Hepatocyte (in vitro differentiated cells): ENCODE measurements around the gene NOB1. TPM values are rescaled to one million over a fixed set of nuclear protein-coding genes. Genes with fewer than 3 reads are reported as not detected.
"Not testable (repeated sequence)": the region's sequence is repeated elsewhere in the genome, so short reads cannot be mapped to it uniquely, and the experiment has no call there.

Source experiments
- DNase-seq: peaks from one replicate; pipeline ENCODE4 v3.0.0-alpha.2; 2016; ENCODE audit warnings: low spot score
- H2AFZ ChIP-seq: fragments of 200-600 bp; sonication (generic); 2 replicates; pipeline ENCODE4 v1.6.0; 2016; ENCODE audit warnings: antibody characterized with exemption, mild to moderate bottlenecking
- H3K27ac ChIP-seq: fragments of 200-600 bp; sonication (generic); 2 replicates; pipeline ENCODE4 v1.5.1; 2016; ENCODE audit warnings: mild to moderate bottlenecking
- H3K27me3 ChIP-seq: fragments of 200-600 bp; sonication (generic); 2 replicates; pipeline ENCODE4 v1.6.1; 2016
- H3K36me3 ChIP-seq: fragments of 200-600 bp; sonication (generic); replicated peaks from 2 replicates; pipeline ENCODE4 v1.5.1; 2016; ENCODE audit warnings: low read depth; ENCODE audit not compliant: insufficient read depth
- H3K4me1 ChIP-seq: fragments of 200-600 bp; sonication (generic); 2 replicates; pipeline ENCODE4 v1.5.1; 2016; ENCODE audit warnings: mild to moderate bottlenecking, moderate library complexity; ENCODE audit not compliant: insufficient read depth
- H3K4me2 ChIP-seq: fragments of 200-600 bp; sonication (generic); 2 replicates; pipeline ENCODE4 v1.6.0; 2016
- H3K4me3 ChIP-seq: fragments of 200-600 bp; sonication (generic); 2 replicates; pipeline ENCODE4 v1.5.1; 2016; ENCODE audit warnings: mild to moderate bottlenecking
- H3K79me2 ChIP-seq: fragments of 200-600 bp; sonication (generic); 2 replicates; pipeline ENCODE4 v1.6.0; 2017; ENCODE audit warnings: mild to moderate bottlenecking
- H3K9me2 ChIP-seq: fragments of 200-600 bp; sonication (generic); replicated peaks from 2 replicates; pipeline ENCODE4 v1.6.0; 2017; ENCODE audit warnings: mild to moderate bottlenecking; ENCODE audit not compliant: insufficient read depth
- H3K9me3 ChIP-seq: fragments of 200-600 bp; sonication (generic); 2 replicates; pipeline ENCODE4 v1.5.1; 2016; ENCODE audit warnings: low read depth, mild to moderate bottlenecking
- H4K20me1 ChIP-seq: fragments of 200-600 bp; sonication (generic); 2 replicates; pipeline ENCODE4 v1.6.0; 2016; ENCODE audit warnings: mild to moderate bottlenecking; ENCODE audit not compliant: insufficient read depth, poor library complexity, severe bottlenecking
- CTCF ChIP-seq: fragments of 200-600 bp; sonication (generic); IDR thresholded peaks from 2 replicates; pipeline ENCODE4 v1.5.1; 2016; ENCODE audit warnings: antibody characterized with exemption, mild to moderate bottlenecking; ENCODE audit not compliant: poor library complexity
- EZH2 ChIP-seq: fragments of 200-600 bp; sonication (generic); IDR thresholded peaks from 2 replicates; pipeline ENCODE4 v1.6.1; 2016; ENCODE audit warnings: antibody characterized with exemption, mild to moderate bottlenecking, borderline replicate concordance
- EZH2phosphoT487 ChIP-seq: fragments of 200-600 bp; sonication (generic); IDR thresholded peaks from one replicate; pipeline ENCODE4 v1.6.1; 2018; ENCODE audit warnings: antibody characterized with exemption, mild to moderate bottlenecking, low read depth, moderate library complexity; ENCODE audit not compliant: unreplicated experiment, severe bottlenecking
- WGBS: methylation state at CpG from one replicate; pipeline ENCODE4 v1.1.6; 2016; ENCODE audit warnings: low lambda C conversion rate; ENCODE audit errors: missing lambda C conversion rate; 5-methylcytosine and 5-hydroxymethylcytosine counted together
- polyA plus RNA-seq: library from polyadenylated mRNA; unstranded; fragments of >200 nt; fragmentation: Nextera tagmentation; extraction: Ambion mirVana; gene quantifications from 2 replicates; pipeline ENCODE4 v1.2.1, GENCODE V29; 2016
- total RNA-seq: library from RNA; depleted of rRNA; stranded (reverse); fragments of >200 nt; gene quantifications from 2 replicates; pipeline ENCODE4 v1.2.3, GENCODE V29; 2014

Gene NOB1
- total and polyA plus RNA-seq, 2 experiments from 2014 or later = 23.9 to 25.1 TPM

GRCh38 chr16:69798466-69798865 lies 43.7 kb upstream of the NOB1 start:
- Histone ChIP-seq H3K79me2 (no peaks in the 10 kb centered on the region), H3K36me3 (no peaks in the 10 kb centered on the region), H3K27me3 (no peaks in the 10 kb centered on the region), H3K4me2 (no peak overlapping the region), H3K4me3 (no peak overlapping the region), H4K20me1 (no peaks in the 10 kb centered on the region), H2AFZ (no peak overlapping the region), H3K9me3 (no peaks in the 10 kb centered on the region), H3K27ac (peak overlapping the region; percentile 91), H3K4me1 (peaks cover 4% of the 10 kb centered on the region), H3K9me2 (no peaks in the 10 kb centered on the region)
- TF ChIP-seq CTCF = peak; percentile 44
- no peak for TF ChIP-seq EZH2
- DNase-seq = peak; percentile 14
- 68% methylated on average over 8 of the region's 8 CpGs for WGBS

- Histone ChIP-seq H3K9me3 (no peaks in the 10 kb centered on the region), H3K4me1 (peaks cover 4% of the 10 kb centered on the region)
- 45% methylated on average over 19 of the region's 19 CpGs for WGBS
These were observed 41.8 kb upstream of the NOB1 start for GRCh38 chr16:69796285-69797118.

GRCh38 chr16:69794486-69794885 lies 39.8 kb upstream of the NOB1 start:
- DNase-seq = no peak
- Histone ChIP-seq H4K20me1 (no peaks in the 10 kb centered on the region), H3K27ac (no peak overlapping the region), H3K79me2 (no peaks in the 10 kb centered on the region), H3K4me3 (no peak overlapping the region), H3K9me3 (no peaks in the 10 kb centered on the region), H3K4me2 (no peak overlapping the region), H2AFZ (no peak overlapping the region), H3K9me2 (no peaks in the 10 kb centered on the region), H3K36me3 (no peaks in the 10 kb centered on the region), H3K27me3 (no peaks in the 10 kb centered on the region), H3K4me1 (peaks cover 4% of the 10 kb centered on the region)
- WGBS = 96% methylated on average over 2 of the region's 2 CpGs
- TF ChIP-seq EZH2phosphoT487 (no peak), EZH2 (no peak), CTCF (no peak)

More at GRCh38 chr16:69796285-69797118, 41.8 kb upstream of the NOB1 start:
- H3K79me2 ChIP-seq = no peaks in the 10 kb centered on the region
- no peaks in the 10 kb centered on the region for H4K20me1 ChIP-seq
- TF ChIP-seq EZH2 (no peak), CTCF (peak; percentile 85)
- H3K4me3 ChIP-seq = no peak overlapping the region
- no peak overlapping the region for H3K4me2 ChIP-seq
- no peak overlapping the region for H3K27ac ChIP-seq
- H3K27me3 ChIP-seq = no peaks in the 10 kb centered on the region
- DNase-seq = peak; percentile 82
- no peaks in the 10 kb centered on the region for H3K9me2 ChIP-seq
- H3K36me3 ChIP-seq = no peaks in the 10 kb centered on the region
- H2AFZ ChIP-seq = no peak overlapping the region

- Histone ChIP-seq H3K27me3 (no peaks in the 10 kb centered on the region), H3K9me2 (no peaks in the 10 kb centered on the region), H3K4me1 (no peaks in the 10 kb centered on the region), H3K27ac (no peak overlapping the region), H3K79me2 (no peaks in the 10 kb centered on the region), H3K36me3 (no peaks in the 10 kb centered on the region), H3K4me2 (no peak overlapping the region), H2AFZ (no peak overlapping the region), H3K4me3 (no peak overlapping the region), H4K20me1 (no peaks in the 10 kb centered on the region), H3K9me3 (no peaks in the 10 kb centered on the region)
- DNase-seq = no peak
- TF ChIP-seq EZH2 (no peak), CTCF (no peak)
- 91% methylated on average over 4 of the region's 4 CpGs for WGBS
These were observed 38.8 kb upstream of the NOB1 start for GRCh38 chr16:69793526-69793925.

GRCh38 chr16:69791391-69791847 lies 36.7 kb upstream of the NOB1 start:
- not testable (repeated sequence) for H3K36me3 ChIP-seq, H3K4me3 ChIP-seq, H3K79me2 ChIP-seq, DNase-seq, H2AFZ ChIP-seq, H3K4me2 ChIP-seq, H3K9me2 ChIP-seq, H4K20me1 ChIP-seq, H3K27me3 ChIP-seq, H3K4me1 ChIP-seq, H3K9me3 ChIP-seq
- H3K27ac ChIP-seq = peak overlapping the region; percentile 59
- 98% methylated on average over 6 of the region's 6 CpGs for WGBS
